Middle frontal gyrus (tissue), 1 donor: Measurements from ENCODE around the gene HERPUD2.
"Not testable (repeated sequence)": the region's sequence is repeated elsewhere in the genome, so short reads cannot be mapped to it uniquely, and the experiment has no call there.

Experiments used
- DNase-seq: peaks from one replicate; pipeline ENCODE4 v3.0.0-alpha.2; 2015; ENCODE audit warnings: low spot score; ENCODE audit errors: extremely low spot score

The HERPUD2 gene

GRCh38 chr7:35714407-35714806, 19.5 kb upstream of the HERPUD2 start:
- DNase-seq: no peak

DNA sequence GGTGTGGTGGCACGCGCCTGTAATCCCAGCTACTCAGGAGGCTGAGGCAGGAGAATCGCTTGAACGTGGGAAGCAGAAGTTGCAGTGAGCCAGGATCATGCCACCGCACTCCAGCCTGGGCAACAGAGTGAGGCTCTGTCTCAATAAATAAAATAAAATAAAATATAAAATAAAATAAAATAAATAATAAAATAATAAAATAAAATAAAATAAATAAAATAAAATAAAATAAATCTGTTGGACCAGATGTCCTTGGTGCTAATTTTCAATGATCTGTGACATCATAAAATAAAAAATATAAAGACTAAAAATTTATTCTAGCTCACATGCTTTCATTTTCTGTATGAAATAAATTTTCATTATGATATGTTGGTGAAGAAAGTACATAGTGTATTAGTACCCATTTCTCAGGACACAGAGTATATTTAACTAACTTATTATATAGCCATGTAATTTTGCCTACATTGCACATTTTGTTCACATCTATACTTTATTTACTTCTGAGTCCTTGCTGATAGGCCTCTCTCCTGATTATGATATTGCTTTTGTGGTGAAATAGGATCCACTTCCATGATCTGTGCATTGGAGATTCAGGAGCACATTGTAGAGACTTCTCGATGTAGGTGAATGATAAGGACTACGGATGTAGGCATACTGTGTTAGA, 17.8 kb upstream of the HERPUD2 start:
- no peak for DNase-seq

DNA sequence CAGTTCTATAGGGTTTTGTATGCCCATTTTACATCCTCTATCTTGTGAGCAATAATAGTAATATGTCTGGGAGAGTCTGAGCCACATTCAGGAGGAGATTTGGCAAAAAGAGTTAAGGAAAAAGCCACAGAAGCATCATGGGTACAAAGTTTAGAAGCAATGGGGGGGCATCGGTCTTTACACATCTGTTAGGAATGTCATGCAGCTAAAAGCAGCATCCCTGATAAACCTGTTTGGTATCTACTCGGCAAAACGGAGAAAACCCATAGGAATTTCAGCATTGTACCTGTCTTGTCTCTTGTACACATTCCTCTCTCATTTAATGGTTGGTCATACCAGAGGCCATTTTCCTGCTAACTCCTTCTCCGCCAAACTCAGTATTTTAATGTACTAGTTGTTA, 12.5 kb upstream of the HERPUD2 start:
- DNase-seq: no peak

DNA sequence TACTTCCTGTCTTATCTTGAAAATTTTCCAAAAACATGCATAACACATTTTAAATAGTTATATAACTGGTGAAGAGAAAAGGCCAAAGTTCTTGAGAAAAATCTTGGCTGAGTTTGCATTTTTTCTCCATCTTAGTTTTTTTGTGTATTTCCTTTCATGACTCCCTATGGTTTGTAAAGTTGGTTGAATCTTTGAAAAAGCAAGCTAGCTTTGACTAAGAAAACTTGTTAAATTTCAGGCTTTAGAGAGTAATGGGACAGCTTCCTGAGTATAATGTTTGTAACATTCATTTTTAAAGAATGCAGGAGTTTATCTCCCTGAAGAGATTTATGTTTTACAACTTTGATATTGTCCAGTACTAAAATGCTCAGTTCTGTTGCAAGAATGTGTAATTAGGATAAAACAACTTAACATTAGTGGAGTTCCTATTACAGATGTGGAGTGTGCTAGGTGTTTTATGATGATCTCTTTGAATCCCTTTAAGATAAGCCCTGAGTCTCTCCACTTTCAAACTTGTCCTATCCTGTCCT, 11.1 kb upstream of the HERPUD2 start:
- DNase-seq: no peak

DNA sequence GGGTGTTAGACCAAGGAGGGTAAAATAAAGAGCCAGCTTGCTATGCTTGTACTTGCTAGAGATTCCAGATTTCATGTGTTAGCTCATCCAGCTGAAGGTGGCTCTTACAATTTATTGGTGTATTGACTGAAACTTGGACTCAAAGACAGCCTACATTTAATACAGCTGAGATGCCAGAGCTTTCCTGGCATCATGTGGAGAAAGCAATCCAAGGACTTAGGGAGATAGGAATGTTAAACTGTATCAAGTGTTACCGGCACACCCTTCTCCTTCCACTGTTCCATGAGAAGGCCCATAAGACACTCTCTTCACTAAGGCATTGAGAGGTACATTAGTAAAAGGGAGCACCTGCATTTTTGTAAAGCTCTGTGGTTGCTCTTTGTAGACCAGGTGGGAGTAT, 9.3 kb upstream of the HERPUD2 start:
- no peak for DNase-seq

DNA sequence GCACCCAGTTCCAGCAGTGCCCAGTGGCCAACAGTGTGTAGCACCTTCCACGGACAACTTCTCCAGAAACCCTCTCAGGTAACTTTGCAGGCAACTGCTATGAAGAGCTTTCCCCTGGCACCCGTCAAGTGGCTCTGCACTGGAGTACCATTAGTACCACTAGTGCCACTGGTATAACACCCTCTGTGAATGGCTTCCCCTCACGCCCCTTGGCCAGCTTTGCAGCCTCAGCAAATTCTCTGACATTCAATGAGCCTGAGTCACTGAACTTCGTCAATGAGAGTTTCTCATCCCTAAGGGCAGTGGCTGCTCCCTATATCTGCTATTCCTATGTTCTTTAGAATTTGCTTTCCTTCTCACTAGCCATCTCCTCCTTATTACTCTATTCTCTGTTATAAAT, 7.6 kb upstream of the HERPUD2 start:
- DNase-seq: no peak

DNA sequence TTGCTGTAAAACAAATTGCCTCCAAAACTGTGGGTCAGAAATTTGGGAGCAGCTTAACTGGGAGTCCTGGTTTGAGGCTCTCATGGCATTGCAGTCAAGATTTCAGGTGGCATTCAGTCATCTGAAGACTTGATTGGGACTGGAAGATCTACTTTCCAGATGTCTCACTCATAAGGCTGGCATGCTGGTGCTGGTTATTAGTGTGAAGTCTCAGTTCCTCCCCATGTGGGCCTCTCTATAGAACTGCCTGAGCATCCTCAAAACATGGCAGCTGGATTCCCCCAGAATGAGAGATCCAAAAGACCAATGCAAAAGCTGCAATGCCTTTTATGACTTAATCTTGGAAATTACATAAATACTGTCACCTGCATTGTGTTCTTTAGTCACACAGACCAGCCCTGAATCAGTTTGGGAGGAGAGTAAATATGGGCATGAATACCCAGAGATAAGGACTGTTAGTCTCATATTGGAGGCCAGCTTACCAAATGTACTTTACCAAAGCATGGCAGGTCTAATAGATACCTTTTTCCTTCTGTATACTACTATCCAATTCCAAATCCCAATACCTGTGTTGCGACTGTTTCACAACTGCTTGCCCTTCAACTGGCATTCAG, 6.5 kb upstream of the HERPUD2 start:
- DNase-seq: no peak

DNA sequence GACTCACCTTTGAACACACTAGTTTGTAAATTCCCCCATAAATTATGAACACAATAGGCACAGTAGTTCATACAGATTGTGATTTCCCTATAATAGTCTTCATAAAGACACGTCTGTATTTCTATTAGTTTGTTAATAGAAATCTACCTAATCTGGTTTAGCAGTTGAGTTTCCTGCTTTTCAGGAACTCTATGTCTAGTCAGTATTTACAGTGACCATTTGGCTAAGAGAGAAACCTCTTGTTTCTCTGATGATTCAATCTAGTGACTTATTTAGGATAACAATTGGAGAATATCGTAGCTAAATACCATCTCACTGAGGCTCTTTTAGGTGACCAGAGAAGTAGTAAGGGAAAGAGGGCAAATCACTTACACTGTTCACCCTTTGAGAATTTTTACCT, 5.9 kb upstream of the HERPUD2 start:
- no peak for DNase-seq

GRCh38 chr7:35700333-35700732, 5.4 kb upstream of the HERPUD2 start:
- DNase-seq: no peak

DNA sequence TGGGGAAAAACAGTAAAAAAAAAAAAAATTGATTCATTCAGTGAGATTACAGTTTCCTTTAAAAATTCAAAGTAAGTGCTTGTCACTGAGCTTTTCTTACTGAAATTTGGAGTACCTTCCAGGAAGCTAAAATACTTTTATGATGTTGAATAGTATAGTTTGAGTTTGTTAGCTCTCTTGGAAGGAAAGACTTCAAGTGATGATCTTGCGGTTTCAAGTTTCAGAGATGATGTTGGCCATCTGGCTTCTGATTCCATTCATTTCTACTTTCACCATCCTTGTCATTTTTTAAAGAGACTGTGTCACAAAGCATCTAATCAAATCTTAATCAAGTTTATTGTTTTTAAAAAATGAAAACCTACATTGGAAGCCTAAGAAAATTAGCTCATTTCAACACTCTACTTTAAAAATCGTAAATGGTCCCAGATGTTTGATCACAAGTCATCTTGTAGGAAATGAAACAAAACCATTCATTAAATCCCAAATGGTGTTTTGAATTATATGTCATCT, 4.9 kb upstream of the HERPUD2 start:
- no peak for DNase-seq

DNA sequence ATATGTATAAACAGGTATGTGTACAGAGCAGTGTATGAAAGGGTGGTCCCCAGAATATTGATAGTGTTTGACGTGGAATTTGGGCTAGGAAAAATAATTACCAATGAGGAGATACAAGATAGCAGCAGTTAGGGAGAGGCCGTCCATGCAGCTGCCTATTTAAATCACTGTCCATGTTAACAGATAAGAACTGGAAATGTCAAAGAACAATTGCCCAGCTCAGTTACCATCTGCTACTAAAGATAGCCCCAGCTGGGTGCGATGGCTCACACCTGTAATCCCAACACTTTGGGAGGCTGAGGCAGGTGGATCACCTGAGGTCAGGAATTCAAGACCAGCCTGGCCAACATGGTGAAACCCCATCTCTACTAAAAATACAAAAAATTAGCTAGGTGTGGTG, 3.4 kb upstream of the HERPUD2 start:
- DNase-seq: not testable (repeated sequence)

DNA sequence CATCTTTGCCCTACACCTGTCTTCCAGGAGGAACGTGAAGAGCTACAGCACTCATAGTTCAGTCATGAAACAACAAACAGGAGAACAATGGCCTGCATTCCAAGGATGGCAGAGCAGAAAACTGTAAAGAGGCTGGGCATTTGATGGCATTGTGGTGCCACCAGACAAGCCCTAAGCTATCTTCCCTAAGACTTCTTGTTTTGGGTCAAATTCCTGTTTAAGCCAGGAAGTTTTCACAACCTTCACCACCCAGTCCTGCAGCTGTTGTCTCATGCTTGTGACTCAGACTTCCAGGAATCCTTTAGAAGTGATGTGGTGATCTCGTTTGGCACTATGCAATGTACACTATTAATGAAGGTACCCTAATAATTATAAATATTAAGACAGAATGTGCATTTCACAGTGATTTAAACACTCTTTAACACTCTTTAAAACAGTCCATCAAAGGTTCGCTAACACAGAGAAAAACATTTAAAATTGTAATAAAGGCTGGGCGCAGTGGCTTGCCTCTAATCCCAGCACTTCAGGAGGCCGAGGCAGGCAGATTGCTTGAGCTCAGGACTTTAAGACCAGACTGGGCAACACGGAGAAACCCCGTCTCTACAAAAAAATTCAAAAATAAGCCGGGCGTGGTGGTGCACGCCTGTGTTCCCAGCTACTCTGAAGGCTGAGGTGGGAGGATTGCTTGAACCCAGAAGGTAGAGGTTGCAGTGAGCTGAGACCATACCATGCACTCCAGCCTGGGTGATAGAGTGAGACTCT, 2.7 kb upstream of the HERPUD2 start:
- no peak for DNase-seq

DNA sequence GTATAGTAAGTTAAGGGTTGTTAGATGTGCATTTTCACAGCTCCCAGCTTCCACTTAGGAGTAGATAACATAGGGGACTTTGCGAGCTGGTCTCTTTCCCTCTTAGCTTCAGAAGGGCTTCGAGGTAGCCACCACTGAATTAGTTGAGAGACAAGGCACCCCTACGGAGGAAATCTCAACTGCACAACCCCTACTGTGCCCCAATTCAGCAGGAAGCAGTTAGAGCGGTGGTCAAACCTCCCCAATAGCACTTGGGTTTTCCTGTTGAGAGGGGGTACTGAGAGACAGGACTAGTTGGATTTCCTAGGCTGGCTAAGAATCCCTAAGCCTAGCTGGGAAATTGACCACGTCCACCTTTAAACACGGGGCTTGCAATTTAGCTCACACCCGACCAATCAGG, 1.1 kb upstream of the HERPUD2 start:
- DNase-seq: no peak

GRCh38 chr7:35695473-35695850, 527 bp upstream of the HERPUD2 start:
- no peak for DNase-seq

GRCh38 chr7:35694161-35694783, 663 bp downstream of the HERPUD2 start:
- no peak for DNase-seq

DNA sequence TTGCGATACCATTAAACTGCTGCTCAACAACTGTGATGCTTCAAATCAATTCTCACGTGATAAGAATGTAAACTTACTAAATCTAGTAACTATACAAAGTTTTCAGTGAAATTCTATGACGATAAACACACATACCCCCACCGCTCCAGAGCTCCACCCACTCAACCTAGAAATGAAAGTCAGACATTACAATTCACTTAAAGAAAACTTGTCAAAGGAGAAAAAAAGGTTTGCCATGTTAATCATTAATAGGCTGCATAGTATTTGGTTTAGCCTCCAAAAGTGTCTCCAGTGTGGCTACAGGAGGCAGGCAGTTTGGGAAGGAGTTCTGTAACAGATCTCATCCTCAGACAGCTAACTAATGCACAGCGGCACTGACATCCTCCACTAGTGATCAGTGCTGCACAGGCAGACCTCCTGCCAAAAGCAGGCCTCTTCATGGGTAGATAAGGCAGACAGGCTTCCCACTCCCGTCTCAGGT, 3.1 kb downstream of the HERPUD2 start:
- DNase-seq: no peak

GRCh38 chr7:35691366-35691765, 3.6 kb downstream of the HERPUD2 start:
- no peak for DNase-seq

- DNase-seq: not testable (repeated sequence)
Observed at GRCh38 chr7:35690614-35691013, 4.3 kb downstream of the HERPUD2 start.

- DNase-seq: no peak
Observed at GRCh38 chr7:35685781-35686180, 9.2 kb downstream of the HERPUD2 start.

- no peak for DNase-seq
Observed at GRCh38 chr7:35681231-35682029, 13.5 kb downstream of the HERPUD2 start.
